H1 (cell line): Measurements from ENCODE around the gene CTPS1.

ENCODE experiments used
- CEBPB ChIP-seq: IDR thresholded peaks from 2 replicates; pipeline ENCODE4 v1.6.1; 2012; ENCODE audit warnings: low read depth, low read length
- CTCF ChIP-seq, 3 experiments: IDR thresholded peaks; 1 replicate in 2 of 3; 2 replicates in 1 of 3; pipeline versions ENCODE4 v1.5.1 to v1.6.1; 2011; ENCODE audit warnings: low read length in 3 of 3, mild to moderate bottlenecking in 3 of 3, inconsistent platforms in 2 of 3, low read depth in 1 of 3, moderate library complexity in 1 of 3; ENCODE audit not compliant: insufficient read depth in 1 of 3; ENCODE audit errors: control extremely low read depth in 1 of 3
- E2F6 ChIP-seq: IDR thresholded peaks from 2 replicates; pipeline ENCODE4 v1.6.1; 2012; ENCODE audit warnings: inconsistent platforms
- POLR2A ChIP-seq, 2 experiments: IDR thresholded peaks; 1 replicate in 1 of 2; 2 replicates in 1 of 2; pipeline ENCODE4 v1.6.1; 2011; ENCODE audit warnings: low read depth in 2 of 2, low read length in 2 of 2, mild to moderate bottlenecking in 2 of 2; ENCODE audit errors: control extremely low read depth in 1 of 2
- RXRA ChIP-seq: IDR thresholded peaks from 2 replicates; pipeline ENCODE4 v1.6.1; 2011; ENCODE audit warnings: low read depth, mild to moderate bottlenecking, low read length, moderate library complexity; ENCODE audit not compliant: insufficient read depth
- SIN3A ChIP-seq, 2 experiments: IDR thresholded peaks in 1 of 2; conservative IDR thresholded peaks in 1 of 2; 2 replicates each; pipeline ENCODE4 v1.6.1; 2011 to 2012; ENCODE audit warnings: low read length in 2 of 2, improper control_type of control experiment in 1 of 2, low read depth in 1 of 2, mild to moderate bottlenecking in 1 of 2
- SP4 ChIP-seq: IDR thresholded peaks from 2 replicates; pipeline ENCODE4 v1.6.1; 2012; ENCODE audit warnings: low read length, inconsistent platforms
- YY1 ChIP-seq: IDR thresholded peaks from 2 replicates; pipeline ENCODE4 v1.6.1; 2011; ENCODE audit warnings: low read depth, mild to moderate bottlenecking, low read length

- no peak for TF ChIP-seq POLR2A (IDR thresholded peaks at IDR 0.05; ENCODE audit: control extremely low read depth in 1 of 2, low read depth in 2 of 2, low read length in 2 of 2)
- no peak for TF ChIP-seq E2F6
- peak; percentile 27 to 35 (median 28) for TF ChIP-seq CTCF (IDR thresholded peaks at IDR 0.05; ENCODE audit: control extremely low read depth in 1 of 3, insufficient read depth in 1 of 3, low read depth in 1 of 3, low read length in 3 of 3)
- no peak for TF ChIP-seq CEBPB
- no peak for TF ChIP-seq YY1
- TF ChIP-seq SP4: no peak
- TF ChIP-seq RXRA: no peak
- TF ChIP-seq SIN3A (conservative IDR thresholded peaks at IDR 0.05 in 1 of 2, IDR thresholded peaks at IDR 0.05 in 1 of 2; ENCODE audit: low read depth in 1 of 2, low read length in 2 of 2): no peak
Observed at GRCh38 chr1:41003640-41004220, 24.2 kb downstream of the CTPS1 start.
